Adrenal gland (tissue), 5 donors: Measurements from ENCODE around the gene XPOT.

Experiments
- POLR2A ChIP-seq, 2 donors: fragments of 450-650 bp; IDR thresholded peaks; one replicate each; pipeline ENCODE4 v1.6.1; 2017; ENCODE audit warnings: antibody characterized with exemption in 2 of 2, mild to moderate bottlenecking in 2 of 2, moderate library complexity in 1 of 2
- TF ChIP-seq, protein P1 (sequence below), 6 experiments: fragments of 450-650 bp in 4 of 6; fragments of 200-600 bp in 2 of 6; sonication (generic) in 1 of 6; IDR thresholded peaks; 1 replicate in 5 of 6; 2 replicates in 1 of 6; pipeline versions ENCODE4 v1.5.1 to v1.8.0; 2016 to 2021; ENCODE audit warnings: antibody characterized with exemption in 6 of 6, mild to moderate bottlenecking in 2 of 6, moderate library complexity in 1 of 6
- donor health status: DM: no; HTN: no; CAD: no.

DNA sequence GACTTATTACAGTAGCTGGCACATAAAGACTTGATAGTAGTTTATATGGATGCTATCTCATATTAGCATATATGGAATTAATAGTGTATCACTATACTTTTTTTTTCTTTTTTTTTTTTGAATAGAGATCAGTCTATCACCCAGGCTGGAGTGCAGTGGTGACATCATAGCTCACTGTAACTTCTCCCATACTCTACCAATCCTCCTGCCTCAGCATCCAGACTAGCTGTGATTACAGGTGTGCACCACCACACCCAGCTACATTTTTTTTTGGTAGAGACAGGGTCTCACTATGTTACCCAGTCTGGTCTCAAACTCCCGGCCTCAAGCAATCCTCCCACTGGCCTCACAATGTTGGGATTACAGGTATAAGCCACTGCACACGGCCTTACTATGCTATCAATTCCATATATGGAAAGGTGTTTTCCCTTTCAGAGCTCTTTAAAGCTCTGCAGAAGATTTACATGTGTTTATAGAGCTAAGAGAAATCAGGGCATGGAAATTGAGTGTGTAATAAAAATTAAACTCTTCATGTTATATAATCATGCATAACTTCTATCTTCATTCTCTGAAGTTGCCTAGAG lies 46.0 kb downstream of the XPOT start:
- no peak for TF ChIP-seq POLR2A (IDR thresholded peaks at IDR 0.05)
- TF ChIP-seq, protein P1, sequence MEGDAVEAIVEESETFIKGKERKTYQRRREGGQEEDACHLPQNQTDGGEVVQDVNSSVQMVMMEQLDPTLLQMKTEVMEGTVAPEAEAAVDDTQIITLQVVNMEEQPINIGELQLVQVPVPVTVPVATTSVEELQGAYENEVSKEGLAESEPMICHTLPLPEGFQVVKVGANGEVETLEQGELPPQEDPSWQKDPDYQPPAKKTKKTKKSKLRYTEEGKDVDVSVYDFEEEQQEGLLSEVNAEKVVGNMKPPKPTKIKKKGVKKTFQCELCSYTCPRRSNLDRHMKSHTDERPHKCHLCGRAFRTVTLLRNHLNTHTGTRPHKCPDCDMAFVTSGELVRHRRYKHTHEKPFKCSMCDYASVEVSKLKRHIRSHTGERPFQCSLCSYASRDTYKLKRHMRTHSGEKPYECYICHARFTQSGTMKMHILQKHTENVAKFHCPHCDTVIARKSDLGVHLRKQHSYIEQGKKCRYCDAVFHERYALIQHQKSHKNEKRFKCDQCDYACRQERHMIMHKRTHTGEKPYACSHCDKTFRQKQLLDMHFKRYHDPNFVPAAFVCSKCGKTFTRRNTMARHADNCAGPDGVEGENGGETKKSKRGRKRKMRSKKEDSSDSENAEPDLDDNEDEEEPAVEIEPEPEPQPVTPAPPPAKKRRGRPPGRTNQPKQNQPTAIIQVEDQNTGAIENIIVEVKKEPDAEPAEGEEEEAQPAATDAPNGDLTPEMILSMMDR (IDR thresholded peaks at IDR 0.05): no peak
